Right ventricle myocardium superior (tissue), 1 donor: ENCODE data around the gene C1QTNF4. TPM values are rescaled to one million over a fixed set of nuclear protein-coding genes. Genes with fewer than 3 reads are reported as not detected.
"Not testable (repeated sequence)": the region's sequence is repeated elsewhere in the genome, so short reads cannot be mapped to it uniquely, and the experiment has no call there.

Experiments
- ATAC-seq: fragments of 200-7000 bp; cut with Tn5 transposase; one replicate; pipeline ENCODE4 v1.9.1; 2020; ENCODE audit warnings: mild to moderate bottlenecking; ENCODE audit not compliant: poor library complexity
- DNase-seq: peaks from one replicate; pipeline ENCODE4 v3.0.0-alpha.2; 2020
- intact Hi-C: fragments of 100-400 bp; cut with DNase I; formaldehyde crosslinking; loops from one replicate; pipeline ENCODE4 v1.11.2; 2022
- total RNA-seq: library from RNA; stranded (reverse); fragmentation: NEBNext Ultra II Directional; extraction: Animal tissue kit (Norgen Biotek cat#: 25700); gene quantifications from one replicate; pipeline ENCODE4 v1.2.1, GENCODE V29; 2021
- donor health status: DM: no; HTN: yes; CAD: no; lungs with severe emphysema.

Gene C1QTNF4
- total RNA-seq, 1 donor from 2014 or later = 0.48 TPM

DNA sequence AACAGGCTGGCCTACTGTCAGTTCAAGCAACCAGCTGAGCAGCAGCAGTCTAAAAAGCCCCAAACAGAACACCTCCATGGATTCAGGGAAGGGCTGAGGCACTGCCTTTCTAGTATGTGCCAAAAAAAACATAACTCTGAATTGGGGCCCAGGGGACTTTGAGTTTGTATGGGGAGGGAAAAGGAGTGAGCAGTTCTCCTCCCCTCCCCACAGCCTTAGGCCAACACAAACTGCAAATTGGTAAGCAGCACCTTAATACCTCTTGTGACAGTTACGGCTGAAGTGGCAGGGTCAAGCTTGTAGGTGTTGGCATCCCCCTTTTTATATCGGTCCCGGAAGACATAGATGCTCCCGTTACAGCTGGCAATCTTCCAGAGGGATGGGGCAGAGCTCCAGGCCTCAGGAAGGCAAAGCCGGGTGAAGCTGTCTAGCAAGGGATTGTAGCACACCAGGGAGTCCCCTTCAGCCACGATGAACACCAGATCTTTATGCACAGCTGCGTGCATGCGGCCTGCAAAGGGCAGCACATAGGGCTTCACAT, 21.4 kb downstream of the C1QTNF4 start:
- ATAC-seq (peak; percentile 28), DNase-seq (no peak)
- intact Hi-C loops = no loop called here

DNA sequence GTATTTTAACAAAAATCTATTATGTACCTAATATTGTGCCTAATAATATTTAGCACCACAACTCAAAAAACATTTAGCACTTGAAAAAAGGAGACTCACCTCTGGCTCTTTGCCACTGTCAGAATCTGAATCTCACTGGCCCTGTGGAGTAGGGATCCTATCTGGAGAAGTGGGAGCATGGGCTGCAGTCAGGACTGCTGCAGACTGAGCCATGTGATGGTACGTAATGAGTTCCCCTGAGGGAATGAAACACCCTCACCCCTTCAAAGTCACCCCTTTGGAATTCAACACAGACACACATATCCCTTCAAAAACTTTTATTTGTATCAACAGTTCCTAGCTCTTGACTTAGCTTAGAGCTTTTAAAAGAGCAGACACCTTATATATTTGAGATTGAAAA, 22.3 kb downstream of the C1QTNF4 start:
- intact Hi-C loops = no loop called here
- DNase-seq (no peak), ATAC-seq (no peak)

DNA sequence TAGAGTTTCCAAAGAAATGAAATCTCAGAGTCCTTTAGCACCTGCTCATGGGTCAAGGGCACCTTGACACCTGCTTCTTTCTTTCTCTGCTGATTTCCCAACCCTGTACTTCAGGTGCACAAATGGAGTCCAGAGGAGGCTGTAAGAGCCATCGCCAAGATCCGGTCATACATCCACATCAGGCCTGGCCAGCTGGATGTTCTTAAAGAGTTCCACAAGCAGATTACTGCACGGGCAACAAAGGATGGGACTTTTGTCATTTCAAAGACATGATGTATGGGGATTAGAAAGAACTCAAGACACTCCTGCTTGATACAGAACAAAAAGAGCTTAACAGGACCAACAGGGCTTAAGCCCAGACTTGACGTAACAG, 22.9 kb downstream of the C1QTNF4 start:
- intact Hi-C loops = no loop called here
- DNase-seq = no peak
- no peak for ATAC-seq

DNA sequence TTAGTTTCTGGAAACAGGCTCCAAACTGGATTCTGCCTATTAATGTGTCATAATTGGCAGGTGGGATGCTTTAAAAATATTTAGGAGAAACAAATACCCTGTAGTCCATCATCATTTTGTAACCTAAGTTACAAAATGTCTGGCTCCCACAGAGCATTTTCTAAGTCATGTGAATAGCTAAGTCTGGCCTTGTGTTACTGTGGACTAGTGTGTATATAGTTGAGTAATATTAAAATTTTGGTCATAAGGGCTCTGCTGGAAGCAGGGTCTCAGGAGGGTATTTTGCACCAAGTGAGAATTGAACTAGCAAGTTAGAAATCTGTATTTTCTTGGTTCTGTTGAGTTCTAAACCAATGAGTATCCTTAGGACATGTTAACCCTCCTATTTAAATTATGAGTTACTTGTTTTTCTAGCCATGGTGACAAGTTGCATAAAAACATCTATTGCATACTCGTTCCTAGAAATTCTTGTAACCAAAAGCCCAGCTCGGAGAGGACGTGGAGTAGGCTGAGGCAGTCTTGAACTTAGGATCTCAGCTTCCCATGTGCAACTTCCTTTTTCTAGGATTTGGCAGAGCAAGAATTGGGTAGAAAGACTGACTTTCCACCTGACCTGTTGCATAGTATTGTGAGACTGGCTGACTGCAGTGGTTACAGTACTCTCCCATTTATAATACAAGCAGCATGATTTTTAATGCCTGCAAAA, 23.4 kb downstream of the C1QTNF4 start:
- intact Hi-C loops = no loop called here
- no peak for DNase-seq
- no peak for ATAC-seq

GRCh38 chr11:47569646-47570045, 24.6 kb downstream of the C1QTNF4 start:
- intact Hi-C loops = no loop called here
- no peak for ATAC-seq
- no peak for DNase-seq

- ATAC-seq = peak; percentile 24
Observed at GRCh38 chr11:47566149-47566698, 28.0 kb downstream of the C1QTNF4 start.

GRCh38 chr11:47565340-47566148, 28.7 kb downstream of the C1QTNF4 start, which contains the start of gene PTPMT1:
TSS of gene PTPMT1 (plus strand) at chr11:47565599. CDS start at chr11:47565623, 24 bp downstream.
- DNase-seq (peak; percentile 88), ATAC-seq (peak; percentile 98)
- intact Hi-C loops = no loop called here

More at GRCh38 chr11:47566149-47566698, 28.0 kb downstream of the C1QTNF4 start:
- DNase-seq = no peak
- intact Hi-C loops = no loop called here

GRCh38 chr11:47564933-47565339, 29.3 kb downstream of the C1QTNF4 start:
- DNase-seq = no peak
- intact Hi-C loops = no loop called here

GRCh38 chr11:47564366-47564765, 29.8 kb downstream of the C1QTNF4 start:
- DNase-seq, intact Hi-C loops, ATAC-seq: not testable (repeated sequence)

More at GRCh38 chr11:47564933-47565339, 29.3 kb downstream of the C1QTNF4 start:
- ATAC-seq = peak; percentile 10

DNA sequence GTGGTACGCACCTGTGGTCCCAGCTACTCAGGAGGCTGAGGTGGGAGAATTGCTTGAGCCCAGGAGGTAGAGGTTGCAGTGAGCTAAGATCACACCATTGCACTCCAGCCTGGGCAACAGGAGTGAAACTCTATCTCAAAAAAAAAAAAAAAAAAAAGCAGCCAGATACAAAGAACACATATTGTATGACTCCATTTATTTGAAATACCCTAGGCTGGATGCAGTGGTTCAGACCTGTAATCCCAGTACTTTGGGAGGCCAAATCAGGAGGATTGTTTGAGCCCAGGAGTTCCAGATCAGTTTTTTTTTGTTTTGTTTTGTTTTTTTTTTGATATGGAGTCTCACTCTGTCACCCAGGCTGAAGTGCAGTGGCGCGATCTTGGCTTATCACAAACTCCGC, 31.8 kb downstream of the C1QTNF4 start:
- ATAC-seq, intact Hi-C loops, DNase-seq: not testable (repeated sequence)

GRCh38 chr11:47560426-47560825, 33.8 kb downstream of the C1QTNF4 start:
- ATAC-seq (no peak), DNase-seq (no peak)
- intact Hi-C loops = no loop called here

- intact Hi-C loops = no loop called here
- ATAC-seq = no peak
- no peak for DNase-seq
Observed at GRCh38 chr11:47558695-47559094, 35.5 kb downstream of the C1QTNF4 start.

- ATAC-seq, DNase-seq, intact Hi-C loops: not testable (repeated sequence)
Observed at GRCh38 chr11:47557004-47557403, 37.2 kb downstream of the C1QTNF4 start.

GRCh38 chr11:47553406-47553743, 40.8 kb downstream of the C1QTNF4 start:
- ATAC-seq (no peak), DNase-seq (peak; percentile 47)
- intact Hi-C loops = no loop called here

DNA sequence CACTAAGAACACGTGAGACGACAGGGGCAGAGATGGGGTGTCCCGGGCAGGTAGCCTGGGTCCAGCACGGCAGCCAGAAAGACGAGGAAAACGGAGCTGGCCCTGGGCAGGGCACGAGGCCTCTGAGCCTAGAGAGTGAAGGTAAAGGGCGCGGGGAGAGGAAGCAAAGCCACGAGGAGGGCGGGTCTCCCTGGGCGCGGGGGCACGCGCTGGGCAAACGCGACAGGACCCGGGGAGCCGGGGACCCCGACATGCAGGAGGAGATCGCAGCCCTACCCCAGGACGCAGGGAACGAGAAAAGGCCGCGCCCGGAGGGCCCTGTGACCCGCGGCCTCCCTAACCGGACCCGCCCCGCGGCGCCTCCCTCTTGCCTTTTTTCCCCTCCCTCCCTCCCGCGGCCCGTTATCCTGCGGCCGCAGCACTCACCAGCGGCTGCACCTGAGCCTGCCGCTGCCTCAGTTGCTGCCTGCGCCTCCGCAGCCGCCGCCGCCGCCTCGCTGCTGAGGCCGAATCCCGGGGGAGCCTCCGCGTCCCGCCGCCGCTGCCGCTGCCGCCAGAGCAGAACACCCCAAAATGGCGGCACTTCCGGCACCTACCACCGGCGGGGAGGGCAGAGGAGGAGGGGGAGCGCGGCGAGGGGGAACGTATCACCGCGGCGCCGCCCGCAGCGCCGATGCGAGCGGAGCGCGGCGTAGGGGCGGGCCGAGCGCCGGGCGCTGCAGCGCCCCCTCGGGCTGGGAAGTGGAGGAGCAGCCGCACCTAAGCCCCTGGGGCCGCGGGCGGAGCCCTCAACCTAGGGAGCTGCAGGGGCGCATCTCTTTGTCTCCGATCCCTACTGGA, 41.4 kb downstream of the C1QTNF4 start, which contains the start of gene CELF1:
Gene CELF1, minus strand, starts transcription at position 567 of the 840 bp plus-strand sequence. CDS start 53,609 bp downstream, outside the sequence.
- peak; percentile 95 for DNase-seq
- intact Hi-C loops = no loop called here
- ATAC-seq = peak; percentile 99

GRCh38 chr11:47552056-47552565, 42.1 kb downstream of the C1QTNF4 start:
- intact Hi-C loops = no loop called here

DNA sequence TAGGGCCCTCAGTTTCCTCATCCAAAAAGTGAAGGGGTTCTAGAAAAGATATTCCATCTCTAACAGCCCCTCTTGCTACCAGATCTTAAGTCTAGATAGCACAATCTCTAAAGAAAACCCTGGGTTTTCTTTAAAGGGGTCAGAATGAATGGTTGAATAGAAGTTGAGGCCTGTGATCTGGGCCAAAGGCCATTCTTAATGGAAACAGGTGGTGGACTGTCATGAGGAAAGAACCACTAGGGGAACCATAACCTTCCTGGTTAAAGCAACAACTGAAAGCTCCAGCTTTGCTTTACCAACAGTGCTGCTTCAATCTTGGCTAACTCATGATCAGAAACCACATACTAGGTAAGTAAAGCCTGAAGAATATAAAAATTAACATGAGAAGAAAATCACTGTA, 43.1 kb downstream of the C1QTNF4 start:
- intact Hi-C loops = no loop called here
- ATAC-seq = no peak

More at GRCh38 chr11:47552056-47552565, 42.1 kb downstream of the C1QTNF4 start:
- peak; percentile 52 for DNase-seq
- ATAC-seq = peak; percentile 5

More for the DNA sequence above, 43.1 kb downstream of the C1QTNF4 start:
- no peak for DNase-seq
